GM23338 (cell line): ENCODE measurements around the gene GFRA1. TPM values are rescaled to one million over a fixed set of nuclear protein-coding genes. Genes with fewer than 3 reads are reported as not detected.

Source experiments
- ATAC-seq: fragments of 200-7000 bp; cut with Tn5 transposase; 3 replicates; pipeline ENCODE4 v1.9.1; 2020
- DNase-seq: peaks from one replicate; pipeline ENCODE4 v3.0.0-alpha.2; 2015; ENCODE audit warnings: low spot score
- H2AFZ ChIP-seq: fragments of 200-600 bp; sonication (generic); 2 replicates; pipeline ENCODE4 v1.8.0; 2016; ENCODE audit warnings: antibody characterized with exemption, mild to moderate bottlenecking, moderate library complexity
- H3F3A ChIP-seq: fragments of 200-600 bp; sonication (generic); replicated peaks from 2 replicates; pipeline ENCODE4 v1.8.0; 2017; ENCODE audit warnings: antibody characterized with exemption, mixed run types, low read depth
- H3K27ac ChIP-seq: fragments of 200-600 bp; sonication (generic); 2 replicates; pipeline ENCODE4 v1.6.1; 2016; ENCODE audit warnings: low read depth
- H3K27me3 ChIP-seq: fragments of 200-600 bp; sonication (generic); 2 replicates; pipeline ENCODE4 v1.8.0; 2016; ENCODE audit warnings: mild to moderate bottlenecking, mixed run types, moderate library complexity; ENCODE audit not compliant: insufficient read depth
- H3K36me3 ChIP-seq: fragments of 200-600 bp; sonication (generic); 2 replicates; pipeline ENCODE4 v1.8.0; 2016; ENCODE audit warnings: mild to moderate bottlenecking; ENCODE audit not compliant: insufficient read depth
- H3K4me1 ChIP-seq: fragments of 200-600 bp; sonication (generic); 2 replicates; pipeline ENCODE4 v1.8.0; 2016; ENCODE audit warnings: mild to moderate bottlenecking, moderate library complexity; ENCODE audit not compliant: insufficient read depth
- H3K4me2 ChIP-seq: fragments of 200-600 bp; sonication (generic); 2 replicates; pipeline ENCODE4 v1.7.1; 2017; ENCODE audit warnings: mixed run types
- H3K4me3 ChIP-seq: fragments of 200-600 bp; sonication (generic); 2 replicates; pipeline ENCODE4 v1.6.1; 2016; ENCODE audit warnings: mixed run types
- H3K79me2 ChIP-seq: fragments of 200-600 bp; sonication (generic); replicated peaks from 2 replicates; pipeline ENCODE4 v1.8.0; 2017; ENCODE audit warnings: mild to moderate bottlenecking; ENCODE audit not compliant: insufficient read depth
- H3K9me2 ChIP-seq: fragments of 200-600 bp; sonication (generic); 2 replicates; pipeline ENCODE4 v1.8.0; 2017; ENCODE audit not compliant: insufficient read depth
- H4K20me1 ChIP-seq: fragments of 200-600 bp; sonication (generic); replicated peaks from 2 replicates; pipeline ENCODE4 v1.8.0; 2017; ENCODE audit warnings: mild to moderate bottlenecking; ENCODE audit not compliant: insufficient read depth
- H3K27ac Mint-ChIP-seq: 2 replicates; pipeline ENCODE4 v1.8.0; 2020; ENCODE audit warnings: inconsistent platforms, mild to moderate bottlenecking, moderate library complexity, mixed read lengths
- H3K27me3 Mint-ChIP-seq: 3 replicates; pipeline ENCODE4 v1.8.0; 2022; ENCODE audit warnings: low read depth, mild to moderate bottlenecking, moderate library complexity, mixed read lengths, inconsistent platforms; ENCODE audit not compliant: insufficient read depth, poor library complexity
- H3K36me3 Mint-ChIP-seq: 3 replicates; pipeline ENCODE4 v1.8.0; 2021; ENCODE audit warnings: low read depth, mild to moderate bottlenecking, inconsistent platforms, moderate library complexity, mixed read lengths
- H3K4me1 Mint-ChIP-seq: 3 replicates; pipeline ENCODE4 v1.8.0; 2020; ENCODE audit warnings: mild to moderate bottlenecking, inconsistent platforms, mixed read lengths
- H3K4me3 Mint-ChIP-seq: 3 replicates; pipeline ENCODE4 v1.8.0; 2021; ENCODE audit warnings: moderate library complexity, mild to moderate bottlenecking, inconsistent platforms, mixed read lengths
- H3K9me3 Mint-ChIP-seq: 3 replicates; pipeline ENCODE4 v1.8.0; 2020; ENCODE audit warnings: moderate library complexity, mild to moderate bottlenecking, inconsistent platforms, mixed read lengths
- CREB1 ChIP-seq: fragments of 250-450 bp; sonication (Bioruptor Pico); IDR thresholded peaks from 2 replicates; pipeline ENCODE4 v1.5.0; 2020; ENCODE audit warnings: low read depth, mild to moderate bottlenecking, moderate library complexity
- EZH2 ChIP-seq: fragments of 200-600 bp; sonication (generic); IDR thresholded peaks from one replicate; pipeline ENCODE4 v1.8.0; 2017; ENCODE audit warnings: antibody characterized with exemption, mild to moderate bottlenecking, low read depth; ENCODE audit not compliant: unreplicated experiment
- EZH2phosphoT487 ChIP-seq: fragments of 200-600 bp; sonication (generic); IDR thresholded peaks from one replicate; pipeline ENCODE4 v1.8.1; 2018; ENCODE audit warnings: antibody characterized with exemption; ENCODE audit not compliant: unreplicated experiment
- JUNB ChIP-seq: IDR thresholded peaks from one replicate; pipeline ENCODE4 v1.6.1; 2016; ENCODE audit warnings: antibody characterized with exemption; ENCODE audit not compliant: unreplicated experiment
- NANOG ChIP-seq: IDR thresholded peaks from 2 replicates; pipeline ENCODE4 v1.6.1; 2016; ENCODE audit warnings: antibody characterized with exemption, borderline replicate concordance
- POLR2AphosphoS5 ChIP-seq: IDR thresholded peaks from 2 replicates; pipeline ENCODE4 v1.6.1; 2016; ENCODE audit warnings: antibody characterized with exemption, low read depth
- STAT1 ChIP-seq: IDR thresholded peaks from one replicate; pipeline ENCODE4 v1.6.1; 2016; ENCODE audit warnings: antibody characterized with exemption; ENCODE audit not compliant: unreplicated experiment
- ZNF331 ChIP-seq: fragments of 250-450 bp; sonication (Bioruptor Pico); IDR thresholded peaks from 2 replicates; pipeline ENCODE4 v1.5.0; 2020; ENCODE audit warnings: low read depth, mild to moderate bottlenecking, moderate library complexity
- ZNF462 ChIP-seq: fragments of 250-450 bp; sonication (Bioruptor Pico); IDR thresholded peaks from 2 replicates; pipeline ENCODE4 v1.5.0; 2020; ENCODE audit warnings: mild to moderate bottlenecking, moderate library complexity
- polyA plus RNA-seq: library from polyadenylated mRNA; unstranded; fragments of >200 nt; fragmentation: Nextera tagmentation; extraction: Ambion mirVana; gene quantifications from 2 replicates; pipeline ENCODE4 v1.2.1, GENCODE V29; 2016
- total RNA-seq: library from RNA; depleted of rRNA; stranded (reverse); fragments of >200 nt; shearing (Covaris generic); gene quantifications from 2 replicates; pipeline ENCODE4 v1.2.3, GENCODE V29; 2014
- TF ChIP-seq, protein P1 (sequence below), 2 experiments: fragments of 200-600 bp in 1 of 2; sonication (generic) in 1 of 2; conservative IDR thresholded peaks; 2 replicates each; pipeline versions ENCODE4 v1.5.1 to v1.6.1; 2016 to 2017; ENCODE audit warnings: antibody characterized with exemption in 2 of 2, low read depth in 2 of 2, mild to moderate bottlenecking in 2 of 2, moderate library complexity in 1 of 2
- TF ChIP-seq, protein P2 (sequence below): IDR thresholded peaks from one replicate; pipeline ENCODE4 v1.6.1; 2018; ENCODE audit warnings: antibody characterized with exemption; ENCODE audit not compliant: unreplicated experiment
- TF ChIP-seq, protein P3 (sequence below): IDR thresholded peaks from 2 replicates; pipeline ENCODE4 v1.6.1; 2016; ENCODE audit warnings: antibody characterized with exemption

GFRA1 gene
- total and polyA plus RNA-seq, 2 experiments from 2014 or later, result 1.4 to 2.8 TPM

- TF ChIP-seq, protein P1, sequence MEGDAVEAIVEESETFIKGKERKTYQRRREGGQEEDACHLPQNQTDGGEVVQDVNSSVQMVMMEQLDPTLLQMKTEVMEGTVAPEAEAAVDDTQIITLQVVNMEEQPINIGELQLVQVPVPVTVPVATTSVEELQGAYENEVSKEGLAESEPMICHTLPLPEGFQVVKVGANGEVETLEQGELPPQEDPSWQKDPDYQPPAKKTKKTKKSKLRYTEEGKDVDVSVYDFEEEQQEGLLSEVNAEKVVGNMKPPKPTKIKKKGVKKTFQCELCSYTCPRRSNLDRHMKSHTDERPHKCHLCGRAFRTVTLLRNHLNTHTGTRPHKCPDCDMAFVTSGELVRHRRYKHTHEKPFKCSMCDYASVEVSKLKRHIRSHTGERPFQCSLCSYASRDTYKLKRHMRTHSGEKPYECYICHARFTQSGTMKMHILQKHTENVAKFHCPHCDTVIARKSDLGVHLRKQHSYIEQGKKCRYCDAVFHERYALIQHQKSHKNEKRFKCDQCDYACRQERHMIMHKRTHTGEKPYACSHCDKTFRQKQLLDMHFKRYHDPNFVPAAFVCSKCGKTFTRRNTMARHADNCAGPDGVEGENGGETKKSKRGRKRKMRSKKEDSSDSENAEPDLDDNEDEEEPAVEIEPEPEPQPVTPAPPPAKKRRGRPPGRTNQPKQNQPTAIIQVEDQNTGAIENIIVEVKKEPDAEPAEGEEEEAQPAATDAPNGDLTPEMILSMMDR (conservative IDR thresholded peaks at IDR 0.05; ENCODE audit: low read depth in 2 of 2), result no peak
- TF ChIP-seq EZH2 (no peak), EZH2phosphoT487 (no peak), ZNF331 (CRISPR knock-in tag) (no peak), STAT1 (no peak), CREB1 (CRISPR knock-in tag) (no peak), POLR2AphosphoS5 (no peak)
- TF ChIP-seq, protein P2, sequence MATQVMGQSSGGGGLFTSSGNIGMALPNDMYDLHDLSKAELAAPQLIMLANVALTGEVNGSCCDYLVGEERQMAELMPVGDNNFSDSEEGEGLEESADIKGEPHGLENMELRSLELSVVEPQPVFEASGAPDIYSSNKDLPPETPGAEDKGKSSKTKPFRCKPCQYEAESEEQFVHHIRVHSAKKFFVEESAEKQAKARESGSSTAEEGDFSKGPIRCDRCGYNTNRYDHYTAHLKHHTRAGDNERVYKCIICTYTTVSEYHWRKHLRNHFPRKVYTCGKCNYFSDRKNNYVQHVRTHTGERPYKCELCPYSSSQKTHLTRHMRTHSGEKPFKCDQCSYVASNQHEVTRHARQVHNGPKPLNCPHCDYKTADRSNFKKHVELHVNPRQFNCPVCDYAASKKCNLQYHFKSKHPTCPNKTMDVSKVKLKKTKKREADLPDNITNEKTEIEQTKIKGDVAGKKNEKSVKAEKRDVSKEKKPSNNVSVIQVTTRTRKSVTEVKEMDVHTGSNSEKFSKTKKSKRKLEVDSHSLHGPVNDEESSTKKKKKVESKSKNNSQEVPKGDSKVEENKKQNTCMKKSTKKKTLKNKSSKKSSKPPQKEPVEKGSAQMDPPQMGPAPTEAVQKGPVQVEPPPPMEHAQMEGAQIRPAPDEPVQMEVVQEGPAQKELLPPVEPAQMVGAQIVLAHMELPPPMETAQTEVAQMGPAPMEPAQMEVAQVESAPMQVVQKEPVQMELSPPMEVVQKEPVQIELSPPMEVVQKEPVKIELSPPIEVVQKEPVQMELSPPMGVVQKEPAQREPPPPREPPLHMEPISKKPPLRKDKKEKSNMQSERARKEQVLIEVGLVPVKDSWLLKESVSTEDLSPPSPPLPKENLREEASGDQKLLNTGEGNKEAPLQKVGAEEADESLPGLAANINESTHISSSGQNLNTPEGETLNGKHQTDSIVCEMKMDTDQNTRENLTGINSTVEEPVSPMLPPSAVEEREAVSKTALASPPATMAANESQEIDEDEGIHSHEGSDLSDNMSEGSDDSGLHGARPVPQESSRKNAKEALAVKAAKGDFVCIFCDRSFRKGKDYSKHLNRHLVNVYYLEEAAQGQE, result no peak
- TF ChIP-seq, protein P3, sequence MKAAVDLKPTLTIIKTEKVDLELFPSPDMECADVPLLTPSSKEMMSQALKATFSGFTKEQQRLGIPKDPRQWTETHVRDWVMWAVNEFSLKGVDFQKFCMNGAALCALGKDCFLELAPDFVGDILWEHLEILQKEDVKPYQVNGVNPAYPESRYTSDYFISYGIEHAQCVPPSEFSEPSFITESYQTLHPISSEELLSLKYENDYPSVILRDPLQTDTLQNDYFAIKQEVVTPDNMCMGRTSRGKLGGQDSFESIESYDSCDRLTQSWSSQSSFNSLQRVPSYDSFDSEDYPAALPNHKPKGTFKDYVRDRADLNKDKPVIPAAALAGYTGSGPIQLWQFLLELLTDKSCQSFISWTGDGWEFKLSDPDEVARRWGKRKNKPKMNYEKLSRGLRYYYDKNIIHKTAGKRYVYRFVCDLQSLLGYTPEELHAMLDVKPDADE, result no peak
These were observed 138.7 kb downstream of the GFRA1 start (continued) for GRCh38 chr10:116134322-116134721.

GRCh38 chr10:116133634-116134033 is 139.4 kb downstream of the GFRA1 start:
- Histone ChIP-seq H3K27me3 (no peaks in the 10 kb centered on the region), H3F3A (no peaks in the 10 kb centered on the region), H3K4me2 (no peak overlapping the region), H2AFZ (peak overlapping the region; percentile 52; the same call in 1 of the 2 replicates), H3K79me2 (no peaks in the 10 kb centered on the region), H3K4me3 (no peak overlapping the region), H3K9me2 (0 out of 2 replicates have a peak, but pooled peaks cover 6% of the 10 kb centered on the region), H3K4me1 (peaks cover 18% of the 10 kb centered on the region; the same call in 1 of the 2 replicates), H4K20me1 (no peaks in the 10 kb centered on the region), H3K36me3 (no peaks in the 10 kb centered on the region), H3K27ac (no peak overlapping the region)
- Mint-ChIP-seq H3K9me3 (no peaks in the 10 kb centered on the region), H3K4me3 (no peak overlapping the region), H3K36me3 (no peaks in the 10 kb centered on the region), H3K27me3 (no peaks in the 10 kb centered on the region), H3K4me1 (peaks cover 17% of the 10 kb centered on the region; the same call in 2 of the 3 replicates), H3K27ac (no peak overlapping the region)
- DNase-seq, result no peak
- ATAC-seq, result peak; percentile 44; the same call in 2 of the 3 replicates
- TF ChIP-seq NANOG (no peak), JUNB (no peak), ZNF462 (CRISPR knock-in tag) (no peak)
